ENCODE data around the gene ARHGEF16.
A peak's percentile ranks its signal among the peaks of the same experiment; 100 is the strongest.

Gene ARHGEF16

GRCh38 chr1:3409366-3410141, 44.9 kb upstream of the ARHGEF16 start:
- no peak for TF ChIP-seq CTCF (IDR thresholded peaks at IDR 0.05; ENCODE audit: low read length, missing control alignments)
- no peak for DNase-seq (ENCODE audit: low read depth)
- no peak overlapping the region for H3K4me3 ChIP-seq (replicated peaks; ENCODE audit: low read depth, low read length)

- TF ChIP-seq CTCF (IDR thresholded peaks at IDR 0.05; ENCODE audit: low read length, missing control alignments), result peak; percentile 37
- H3K4me3 ChIP-seq (replicated peaks; ENCODE audit: low read depth, low read length), result no peak overlapping the region
- DNase-seq (ENCODE audit: low read depth), result peak; percentile 41
These were observed 44.1 kb upstream of the ARHGEF16 start for GRCh38 chr1:3410142-3410925.

- no peak overlapping the region for H3K4me3 ChIP-seq (replicated peaks; ENCODE audit: low read depth, low read length)
- no peak for DNase-seq (ENCODE audit: low read depth)
- TF ChIP-seq CTCF (IDR thresholded peaks at IDR 0.05; ENCODE audit: low read length, missing control alignments), result no peak
These were observed 42.7 kb upstream of the ARHGEF16 start for GRCh38 chr1:3411806-3412205.

- no peak overlapping the region for H3K4me3 ChIP-seq (replicated peaks; ENCODE audit: low read depth, low read length)
- no peak for TF ChIP-seq CTCF (IDR thresholded peaks at IDR 0.05; ENCODE audit: low read length, missing control alignments)
- DNase-seq (ENCODE audit: low read depth), result no peak
These were observed 42.1 kb upstream of the ARHGEF16 start for GRCh38 chr1:3412376-3412775.

- no peak for DNase-seq (ENCODE audit: low read depth)
- no peak for TF ChIP-seq CTCF (IDR thresholded peaks at IDR 0.05; ENCODE audit: low read length, missing control alignments)
- no peak overlapping the region for H3K4me3 ChIP-seq (replicated peaks; ENCODE audit: low read depth, low read length)
These were observed 40.3 kb upstream of the ARHGEF16 start for GRCh38 chr1:3413975-3414710.

GRCh38 chr1:3415260-3416090, 39.0 kb upstream of the ARHGEF16 start:
- DNase-seq (ENCODE audit: low read depth), result no peak
- no peak overlapping the region for H3K4me3 ChIP-seq (replicated peaks; ENCODE audit: low read depth, low read length)
- TF ChIP-seq CTCF (IDR thresholded peaks at IDR 0.05; ENCODE audit: low read length, missing control alignments), result no peak

All from fibroblast of pulmonary artery (primary cell).